IPS DF 4.7 (cell line): ENCODE measurements around the gene RERE.

Experiments used
- DNase-seq: peaks from one replicate; pipeline ENCODE4 v3.0.0-alpha.2; 2013; ENCODE audit warnings: low spot score; ENCODE audit errors: extremely low read depth

RERE gene

DNA sequence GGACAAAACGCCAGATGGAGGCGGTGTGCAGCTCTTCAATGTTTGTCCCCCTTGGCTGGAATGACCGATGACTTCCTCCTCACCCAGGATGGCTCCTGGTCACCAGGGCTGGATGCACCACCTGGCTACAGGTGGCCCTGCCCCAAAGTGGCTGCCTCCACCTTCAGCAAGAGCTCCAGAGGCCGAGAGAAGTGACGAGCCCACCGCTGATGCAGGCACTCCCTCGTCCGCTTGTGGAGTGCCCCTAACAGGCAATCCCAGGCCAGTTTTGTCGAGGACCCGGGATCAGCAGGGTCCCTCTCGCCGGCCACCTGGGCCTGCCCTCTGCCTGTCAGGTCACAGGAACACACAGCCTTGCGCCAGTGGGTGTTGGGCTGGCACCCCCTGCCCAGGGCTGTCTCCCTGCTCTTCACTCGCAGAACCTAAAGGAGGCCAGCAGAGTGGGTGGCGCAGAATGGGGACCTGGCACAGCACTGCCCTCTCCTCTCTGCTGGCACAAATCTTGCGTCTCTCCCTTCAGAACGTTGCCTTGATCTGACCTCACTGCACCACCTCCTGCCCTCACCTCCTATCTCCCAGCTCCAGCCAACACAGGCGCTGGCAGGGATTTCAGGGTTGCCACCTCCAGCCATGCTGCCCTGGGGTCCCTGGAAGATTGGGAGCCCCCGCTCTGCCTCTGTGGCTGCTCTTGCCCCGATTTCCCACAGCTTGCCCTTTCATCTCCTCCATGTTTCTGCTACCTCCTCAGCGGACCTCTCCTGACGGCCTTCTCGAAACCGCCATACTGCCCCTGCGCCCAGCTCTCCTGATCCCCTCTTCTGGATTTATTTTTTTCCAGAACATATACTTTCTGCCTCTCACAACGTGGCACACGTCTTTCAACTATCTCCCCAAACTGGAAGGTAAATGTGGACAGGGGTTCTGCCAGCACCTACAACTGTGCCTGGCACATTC, 460.9 kb downstream of the RERE start:
- DNase-seq: no peak

DNA sequence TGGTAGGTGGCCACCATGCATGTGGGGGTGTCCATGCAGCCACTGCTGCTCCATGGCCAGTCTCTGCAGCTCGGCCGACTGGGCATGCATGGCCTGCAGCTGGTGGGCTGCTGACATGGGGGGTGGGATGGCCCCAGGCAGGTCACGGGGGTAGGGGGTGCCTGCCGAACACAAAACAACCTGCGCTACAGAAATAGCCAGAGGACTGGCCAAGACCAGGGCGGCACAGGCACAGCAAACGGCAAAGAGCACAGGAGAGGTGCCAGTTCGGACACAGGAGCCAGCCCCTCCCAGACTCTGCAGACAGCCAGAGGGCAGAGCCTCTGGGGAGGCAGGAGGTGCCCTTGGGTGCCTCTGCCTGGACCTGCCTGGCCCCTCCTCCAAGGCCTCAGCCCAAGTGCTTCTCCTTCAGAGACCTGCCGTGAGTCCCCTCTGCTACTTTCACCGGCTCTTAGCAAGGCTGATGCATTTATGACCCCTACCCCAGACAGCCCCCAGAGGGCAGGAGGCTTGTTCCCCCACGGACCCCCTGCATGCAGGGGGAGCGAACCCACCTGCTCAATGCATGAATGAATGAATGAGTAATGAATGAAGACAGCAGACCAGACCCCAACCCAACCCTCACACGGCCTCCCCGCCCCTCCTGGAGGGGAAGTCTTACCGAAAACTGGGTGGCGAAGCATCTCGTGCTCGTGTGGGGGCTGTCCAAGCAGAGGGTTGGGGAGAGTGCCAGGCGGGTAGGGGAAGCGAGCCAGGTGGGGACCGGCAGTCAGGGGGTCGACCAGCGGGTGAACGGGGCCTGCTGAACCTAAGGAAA, 461.8 kb downstream of the RERE start:
- no peak for DNase-seq

GRCh38 chr1:8354038-8354437, 463.4 kb downstream of the RERE start:
- DNase-seq: no peak

DNA sequence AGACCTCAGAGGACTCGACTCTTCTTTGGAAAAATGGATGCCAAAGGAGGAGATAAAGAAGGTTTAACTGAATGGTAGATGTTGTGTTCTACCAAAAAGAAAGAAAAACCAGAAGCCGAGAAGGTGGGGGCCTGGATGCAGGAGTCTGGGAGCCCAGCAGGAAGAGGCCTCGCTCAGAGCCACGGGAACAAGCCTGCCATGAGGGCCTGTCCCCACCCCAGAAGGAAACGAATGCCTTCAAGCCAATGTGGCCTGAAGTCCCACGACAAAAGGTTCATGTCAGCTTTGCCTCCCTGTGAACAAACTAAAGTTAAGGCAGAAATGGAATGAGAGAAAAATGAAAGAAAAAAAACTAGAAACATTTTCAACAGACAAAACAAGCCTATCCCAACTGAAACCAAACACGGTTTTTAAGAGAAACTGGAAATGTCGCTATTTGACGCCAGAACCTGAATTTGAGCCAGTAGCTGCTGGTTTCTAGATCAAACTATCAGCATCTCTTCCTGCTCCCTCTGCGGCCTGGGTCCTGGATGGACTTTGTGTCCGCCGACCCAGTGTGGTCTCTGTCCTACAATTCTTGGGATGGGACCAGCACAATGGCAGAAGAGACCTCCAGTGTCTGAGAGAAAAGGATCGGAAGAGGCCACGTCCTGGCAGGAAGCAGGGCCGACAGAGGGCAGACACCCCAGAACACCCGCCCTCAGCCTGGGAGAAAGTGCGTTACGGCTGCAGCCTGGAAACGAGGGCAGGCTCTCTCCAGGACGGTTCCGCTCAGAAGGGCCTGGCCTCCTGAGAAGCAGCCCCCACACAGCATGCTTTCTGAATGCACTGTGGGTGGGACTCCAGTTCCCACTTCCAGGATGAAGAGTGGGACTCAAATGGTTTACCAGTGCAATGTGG, 464.3 kb downstream of the RERE start:
- DNase-seq: no peak

DNA sequence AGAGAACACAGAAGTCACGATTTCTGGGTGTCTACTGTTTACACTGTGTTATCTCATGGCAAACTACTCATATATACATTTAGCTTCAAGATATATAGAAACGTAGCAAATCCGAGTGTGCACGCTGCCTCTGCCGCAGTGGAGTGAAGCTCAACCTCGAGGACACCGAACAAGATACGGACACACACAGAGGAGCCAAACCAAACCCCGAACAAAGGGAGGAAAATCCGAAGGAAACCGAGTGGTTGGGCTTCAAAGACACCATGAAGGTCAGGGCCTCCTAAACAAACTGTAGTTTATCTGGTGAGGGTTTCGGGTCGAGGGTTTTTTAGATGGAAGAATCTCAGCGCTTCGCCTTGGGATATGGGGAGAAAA, 465.0 kb downstream of the RERE start:
- no peak for DNase-seq

- DNase-seq: no peak
Measured at GRCh38 chr1:8351693-8352470, 465.6 kb downstream of the RERE start.

DNA sequence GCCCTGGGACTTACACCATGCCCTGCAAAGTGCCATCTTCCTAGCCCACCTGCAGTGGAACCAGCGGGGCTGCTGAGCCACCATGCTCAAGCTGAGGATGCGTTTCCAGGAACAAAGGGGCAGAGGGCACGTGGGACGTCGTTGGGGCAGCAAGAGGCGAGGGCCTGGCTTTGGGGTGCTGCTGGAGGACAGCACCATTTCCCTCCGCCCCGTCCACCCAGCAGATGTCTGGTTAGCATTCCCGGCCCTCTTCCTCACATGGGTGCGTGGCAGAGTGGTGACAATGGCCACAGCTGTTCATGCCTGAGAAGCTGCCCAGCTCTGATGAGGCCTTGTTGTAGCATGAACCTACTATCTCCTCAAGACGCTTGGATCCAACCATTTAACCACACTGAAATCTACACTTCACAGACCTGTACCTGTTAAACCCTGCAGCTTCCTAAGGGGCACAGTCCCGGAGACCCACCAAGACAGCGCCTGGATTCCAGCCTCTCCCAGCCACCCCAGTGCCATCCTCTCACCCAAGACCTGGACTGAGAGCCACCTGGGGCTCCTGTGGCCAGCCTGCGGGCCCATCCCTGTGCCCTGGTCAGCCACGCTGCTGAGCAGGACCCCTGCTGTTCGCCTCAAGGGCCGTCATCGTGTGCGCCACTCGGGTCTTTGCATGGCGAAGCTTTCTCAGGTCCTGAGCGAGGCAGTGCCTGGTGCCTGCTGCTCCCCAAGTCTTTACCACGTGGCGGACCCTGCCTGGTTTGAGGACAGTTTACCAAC, 466.3 kb downstream of the RERE start:
- DNase-seq: no peak

- DNase-seq: no peak
Measured at GRCh38 chr1:8349961-8350360, 467.5 kb downstream of the RERE start.

DNA sequence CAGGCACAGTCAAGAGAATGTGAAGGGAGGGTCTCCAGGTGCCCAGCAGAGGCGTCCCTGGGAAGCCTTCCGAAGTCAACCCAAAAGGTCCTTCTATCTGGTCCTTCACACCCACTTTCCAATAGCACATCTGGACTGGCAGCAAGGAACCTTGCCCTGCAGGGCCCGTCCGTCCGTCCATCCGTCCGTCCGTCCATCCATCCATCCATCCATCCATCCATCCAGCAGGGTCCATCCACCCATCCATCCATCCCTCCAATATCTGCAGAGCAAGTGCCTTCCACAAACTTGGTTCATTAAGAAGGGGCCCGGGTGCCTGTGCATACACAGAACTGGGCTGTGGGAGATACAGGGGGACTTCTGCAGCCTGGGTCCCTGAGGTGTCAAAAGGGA, 468.0 kb downstream of the RERE start:
- DNase-seq: no peak

- no peak for DNase-seq
Measured at GRCh38 chr1:8348777-8349472, 468.5 kb downstream of the RERE start.

DNA sequence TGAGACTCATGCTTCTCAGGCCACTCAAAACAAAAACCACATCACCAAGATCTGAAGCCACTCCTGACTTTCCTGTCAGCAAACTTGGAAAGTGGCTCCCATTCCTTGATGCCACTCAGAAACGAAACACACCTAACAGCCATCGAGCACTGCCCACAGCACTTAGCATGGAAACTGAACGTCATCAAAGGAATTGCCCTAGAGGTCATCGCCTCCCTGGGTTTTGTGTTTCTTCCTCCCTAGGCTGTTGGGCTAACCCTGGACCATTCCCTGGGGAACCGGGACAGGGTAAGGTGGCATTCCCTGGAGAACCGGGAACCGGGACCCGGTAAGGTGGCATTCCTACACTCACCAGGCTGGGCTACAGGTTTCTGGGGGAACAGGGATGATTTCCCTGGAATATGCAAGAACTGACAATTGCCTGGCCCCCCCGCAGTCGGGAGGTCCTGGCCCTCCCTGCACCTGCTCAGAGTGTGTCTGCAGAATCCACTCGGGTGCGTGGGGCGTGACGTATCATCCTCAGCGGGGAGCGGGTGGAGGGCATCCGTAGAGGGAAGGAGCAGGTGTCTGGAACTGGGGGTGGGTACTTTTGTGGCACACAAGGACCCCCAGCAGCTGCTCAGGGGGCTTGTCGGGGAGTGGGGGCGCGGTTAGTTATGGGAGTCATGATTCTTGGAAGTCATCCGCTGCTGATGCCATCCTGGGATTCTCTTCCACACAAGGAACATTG, 469.2 kb downstream of the RERE start:
- no peak for DNase-seq

- no peak for DNase-seq
Measured at GRCh38 chr1:8347635-8348034, 469.8 kb downstream of the RERE start.

DNA sequence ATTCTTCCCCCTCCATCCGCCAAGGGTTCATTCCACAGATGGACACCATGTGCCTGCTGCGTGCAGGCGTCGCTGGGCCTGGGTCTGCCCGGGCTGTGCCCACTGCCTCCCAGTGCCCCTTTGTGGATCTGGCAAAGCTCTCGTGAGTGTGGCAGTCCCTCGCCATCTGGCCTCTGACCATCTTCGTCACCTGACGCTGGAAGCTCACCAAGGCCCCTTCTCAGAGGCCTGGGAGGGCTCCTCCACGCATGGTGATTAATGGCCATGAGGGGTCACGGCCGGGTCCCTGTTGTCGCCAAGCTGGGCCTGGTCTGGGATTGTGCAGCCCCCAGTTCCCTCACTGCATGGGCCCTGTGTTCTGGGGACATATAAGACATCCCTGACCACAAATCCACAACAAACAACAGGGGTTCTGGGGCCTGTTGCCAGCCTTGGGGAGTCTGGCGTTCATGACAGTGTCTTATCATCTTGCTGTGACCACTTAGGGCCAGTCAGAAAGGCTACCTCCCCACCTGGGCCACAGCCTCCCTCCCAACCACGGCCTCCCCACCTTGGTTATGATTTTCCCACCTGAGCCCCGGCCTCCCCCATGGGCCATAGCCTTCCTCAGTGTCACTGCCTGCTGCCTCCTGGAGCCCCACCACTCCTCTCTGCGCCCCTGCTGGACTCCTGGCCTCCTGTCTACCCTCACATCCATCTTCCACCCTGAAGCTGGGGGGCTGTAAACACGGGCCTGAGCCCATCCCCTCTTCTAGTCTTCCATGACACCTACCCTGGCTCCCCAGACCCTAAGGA, 471.6 kb downstream of the RERE start:
- DNase-seq: no peak

DNA sequence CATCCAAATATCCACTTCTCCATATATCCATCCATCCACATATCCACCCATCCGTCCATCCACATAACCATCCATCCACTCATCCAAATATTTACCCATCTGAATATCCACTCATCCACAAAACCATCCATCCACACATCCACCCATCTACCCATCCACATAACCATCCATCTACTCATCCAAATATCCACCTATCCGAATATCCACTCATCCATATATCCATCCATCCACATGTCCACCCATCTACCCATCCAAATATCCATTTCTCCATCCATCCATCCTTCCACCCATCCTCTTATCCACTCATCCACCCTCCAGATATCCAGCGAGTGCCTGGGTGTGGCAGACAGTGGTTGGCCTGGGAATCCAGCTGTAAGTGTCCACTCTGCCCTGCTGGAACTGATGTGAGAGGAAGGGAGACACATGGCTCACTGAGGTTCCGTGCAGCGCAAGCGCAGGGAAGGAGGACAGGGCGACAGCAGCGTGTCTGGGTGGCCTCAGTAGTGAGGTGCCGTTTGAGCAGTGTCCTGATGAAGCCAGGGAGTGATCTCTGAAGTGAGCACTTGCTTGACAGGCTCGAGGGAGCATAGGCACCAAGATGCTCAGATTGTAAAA, 472.4 kb downstream of the RERE start:
- no peak for DNase-seq

DNA sequence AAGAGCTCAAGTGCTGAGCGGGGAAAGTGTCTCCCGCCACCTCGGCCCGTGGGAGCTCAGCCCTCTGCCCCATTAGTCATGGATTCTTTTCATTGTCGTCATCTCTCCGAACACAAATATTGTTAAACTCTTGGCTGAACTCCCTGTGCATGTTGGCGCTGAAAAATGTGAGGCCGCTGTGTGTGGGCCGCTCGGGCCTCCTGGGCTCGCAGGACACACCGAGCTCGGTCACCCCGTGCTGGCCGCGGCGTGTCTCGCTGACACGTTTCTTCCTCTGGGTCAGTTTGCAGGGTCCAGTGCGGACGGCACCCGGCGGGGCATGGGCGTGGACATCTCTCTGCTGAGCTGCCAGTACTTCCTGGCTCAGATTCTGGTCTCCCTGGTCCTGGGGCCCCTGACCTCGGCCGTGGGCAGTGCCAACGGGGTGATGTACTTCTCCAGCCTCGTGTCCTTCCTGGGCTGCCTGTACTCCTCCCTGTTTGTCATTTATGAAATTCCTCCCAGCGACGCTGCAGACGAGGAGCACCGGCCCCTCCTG, 473.9 kb downstream of the RERE start:
- DNase-seq: no peak

- no peak for DNase-seq
Measured at GRCh38 chr1:8343044-8343443, 474.4 kb downstream of the RERE start.

GRCh38 chr1:8342325-8342724, 475.1 kb downstream of the RERE start:
- DNase-seq: no peak
